Measurements from ENCODE around the gene SIDT2.
"Not testable (repeated sequence)": the region's sequence is repeated elsewhere in the genome, so short reads cannot be mapped to it uniquely, and the experiment has no call there.

The SIDT2 gene

GRCh38 chr11:117182551-117182935 lies 4.0 kb downstream of the SIDT2 start:
- Histone ChIP-seq H3K4me3 (ENCODE audit: low read depth, low read length) (no peak overlapping the region), H3K36me3 (no peaks in the 10 kb centered on the region; the same call in 1 of the 2 replicates), H3K27me3 (no peaks in the 10 kb centered on the region), H3K4me1 (peaks cover 9% of the 10 kb centered on the region), H3K9me3 (no peaks in the 10 kb centered on the region)
- no peak for DNase-seq
- no peak for TF ChIP-seq CTCF (IDR thresholded peaks at IDR 0.05; ENCODE audit: low read depth, low read length)

GRCh38 chr11:117183178-117183577 lies 4.6 kb downstream of the SIDT2 start:
- H3K9me3 ChIP-seq; DNase-seq; H3K4me3 ChIP-seq (ENCODE audit: low read depth, low read length); H3K27me3 ChIP-seq; H3K4me1 ChIP-seq; H3K36me3 ChIP-seq: not testable (repeated sequence)

- no peaks in the 10 kb centered on the region for H3K27me3 ChIP-seq
These were observed 5.3 kb downstream of the SIDT2 start for GRCh38 chr11:117183724-117184349.

GRCh38 chr11:117185736-117186430 lies 7.3 kb downstream of the SIDT2 start:
- DNase-seq: no peak
- Histone ChIP-seq H3K27me3 (no peaks in the 10 kb centered on the region), H3K36me3 (peaks cover 14% of the 10 kb centered on the region), H3K4me3 (ENCODE audit: low read depth, low read length) (no peak overlapping the region), H3K9me3 (no peaks in the 10 kb centered on the region), H3K4me1 (peaks cover 3% of the 10 kb centered on the region)
- TF ChIP-seq CTCF (IDR thresholded peaks at IDR 0.05; ENCODE audit: low read depth, low read length): no peak

More at GRCh38 chr11:117183724-117184349, 5.3 kb downstream of the SIDT2 start:
- Histone ChIP-seq H3K4me1 (peaks cover 9% of the 10 kb centered on the region), H3K9me3 (no peaks in the 10 kb centered on the region), H3K4me3 (ENCODE audit: low read depth, low read length) (no peak overlapping the region), H3K36me3 (peaks cover 3% of the 10 kb centered on the region)
- TF ChIP-seq CTCF (IDR thresholded peaks at IDR 0.05; ENCODE audit: low read depth, low read length): no peak
- DNase-seq: no peak

- Histone ChIP-seq H3K4me1 (no peaks in the 10 kb centered on the region), H3K9me3 (no peaks in the 10 kb centered on the region), H3K27me3 (no peaks in the 10 kb centered on the region), H3K36me3 (peaks cover 14% of the 10 kb centered on the region), H3K4me3 (ENCODE audit: low read depth, low read length) (no peak overlapping the region)
- TF ChIP-seq CTCF (IDR thresholded peaks at IDR 0.05; ENCODE audit: low read depth, low read length): no peak
- no peak for DNase-seq
These were observed 7.9 kb downstream of the SIDT2 start for GRCh38 chr11:117186431-117186761.

GRCh38 chr11:117187007-117187406 lies 8.5 kb downstream of the SIDT2 start:
- DNase-seq: no peak
- Histone ChIP-seq H3K36me3 (peaks cover 14% of the 10 kb centered on the region), H3K9me3 (no peaks in the 10 kb centered on the region), H3K27me3 (no peaks in the 10 kb centered on the region), H3K4me1 (no peaks in the 10 kb centered on the region), H3K4me3 (ENCODE audit: low read depth, low read length) (no peak overlapping the region)
- TF ChIP-seq CTCF (IDR thresholded peaks at IDR 0.05; ENCODE audit: low read depth, low read length): no peak
